Endothelial cell of umbilical vein (primary cell): Measurements from ENCODE around the gene ZIC4.

Experiments
- CTCF ChIP-seq, 2 donors: IDR thresholded peaks; 1 replicate in 1 of 2; 2 replicates in 1 of 2; pipeline ENCODE4 v1.5.1; 2011; ENCODE audit warnings: low read length in 2 of 2, mild to moderate bottlenecking in 2 of 2, moderate library complexity in 2 of 2, control low read depth in 1 of 2, inconsistent platforms in 1 of 2, low read depth in 1 of 2; ENCODE audit not compliant: insufficient read depth in 1 of 2; ENCODE audit errors: extremely low read depth in 1 of 2
- POLR2AphosphoS5 ChIP-seq: IDR thresholded peaks from 2 replicates; pipeline ENCODE4 v1.6.1; 2012; ENCODE audit warnings: low read depth, mild to moderate bottlenecking, control low read depth, low read length, moderate library complexity; ENCODE audit not compliant: insufficient read depth

- TF ChIP-seq CTCF (IDR thresholded peaks at IDR 0.05; ENCODE audit: extremely low read depth in 1 of 2, insufficient read depth in 1 of 2, low read depth in 1 of 2, low read length in 2 of 2): no peak
- TF ChIP-seq POLR2AphosphoS5: no peak
Observed at GRCh38 chr3:147411238-147411814, 5.0 kb upstream of the ZIC4 start.
